Skeletal muscle cell (primary cell): ENCODE results near the gene EXOG.

Source experiments
- DNase-seq: peaks from one replicate; pipeline ENCODE4 v3.0.0-alpha.2; 2010; ENCODE audit warnings: low read depth
- H3K4me3 ChIP-seq: 2 replicates; pipeline ENCODE4 v1.5.1; 2011; ENCODE audit warnings: low read depth, mild to moderate bottlenecking, control low read depth, low read length, moderate library complexity

The EXOG gene

DNA sequence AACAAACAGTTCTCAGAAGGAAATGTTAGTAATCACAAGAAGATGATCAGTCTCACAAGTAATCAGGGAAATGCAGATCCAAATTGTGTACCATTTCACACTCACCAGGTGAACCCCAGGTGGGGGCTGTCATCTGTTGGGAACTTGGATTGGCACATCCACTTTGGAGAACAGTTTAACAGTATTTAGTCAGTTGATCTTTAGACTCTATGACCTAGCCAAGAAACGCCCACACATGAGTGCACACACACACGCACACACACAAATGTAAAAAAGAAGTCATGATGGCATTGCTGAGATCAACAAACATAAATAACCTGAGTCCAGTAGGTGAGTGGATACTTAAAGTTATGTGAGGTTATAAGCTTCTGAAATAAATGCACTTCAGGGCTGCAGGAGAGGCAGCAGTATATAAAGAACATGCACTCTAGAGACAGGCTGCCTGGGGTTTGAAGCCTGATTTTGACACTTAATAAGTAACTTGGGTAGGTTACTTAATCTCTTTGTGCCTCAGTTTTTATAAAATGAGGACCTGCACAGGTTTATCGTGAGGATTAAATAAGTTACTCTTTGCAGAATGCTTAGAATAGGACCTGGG is 24.8 kb upstream of the EXOG start:
- no peak overlapping the region for H3K4me3 ChIP-seq
- no peak for DNase-seq

DNA sequence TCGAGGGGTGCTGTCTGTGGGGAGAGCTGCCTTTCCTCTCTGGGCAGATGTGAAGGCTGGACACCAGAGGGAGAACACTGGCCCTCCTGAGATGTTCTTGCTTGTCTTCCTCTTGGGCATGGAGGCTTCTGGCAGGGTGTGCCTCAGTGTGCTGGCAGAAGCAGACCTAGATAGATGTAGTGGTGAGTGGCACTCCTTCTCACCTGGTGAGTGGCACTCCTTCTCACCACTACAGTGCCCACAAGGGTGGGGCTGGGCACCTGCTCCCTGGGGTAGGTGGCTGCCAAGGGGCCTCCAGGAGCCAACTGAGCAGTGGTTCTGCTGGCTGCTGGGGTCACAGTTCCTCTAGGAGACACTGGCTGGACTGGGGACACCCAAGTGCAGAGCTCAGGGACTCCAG is 23.8 kb upstream of the EXOG start:
- no peak overlapping the region for H3K4me3 ChIP-seq
- DNase-seq: no peak

DNA sequence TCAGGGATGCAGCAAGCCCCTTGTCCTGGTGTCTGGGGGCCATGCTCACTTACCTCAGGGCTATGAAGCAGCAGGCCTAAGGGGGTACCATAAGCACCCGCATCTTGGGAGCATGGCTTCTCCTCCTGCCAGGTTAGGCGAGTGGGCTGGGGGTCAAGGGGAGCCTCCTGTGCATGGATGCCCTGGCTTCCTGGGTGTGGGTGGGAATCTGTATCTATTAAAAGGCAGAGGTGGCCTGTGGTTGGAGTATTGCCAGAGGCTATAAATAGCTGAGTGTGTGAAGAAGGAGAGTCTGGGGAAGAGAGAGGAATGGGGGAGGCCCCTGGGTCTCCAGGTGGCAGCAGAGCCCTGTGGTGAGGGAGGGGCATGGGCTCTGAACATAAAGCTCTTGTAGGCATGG is 22.9 kb upstream of the EXOG start:
- no peak overlapping the region for H3K4me3 ChIP-seq
- DNase-seq: no peak

DNA sequence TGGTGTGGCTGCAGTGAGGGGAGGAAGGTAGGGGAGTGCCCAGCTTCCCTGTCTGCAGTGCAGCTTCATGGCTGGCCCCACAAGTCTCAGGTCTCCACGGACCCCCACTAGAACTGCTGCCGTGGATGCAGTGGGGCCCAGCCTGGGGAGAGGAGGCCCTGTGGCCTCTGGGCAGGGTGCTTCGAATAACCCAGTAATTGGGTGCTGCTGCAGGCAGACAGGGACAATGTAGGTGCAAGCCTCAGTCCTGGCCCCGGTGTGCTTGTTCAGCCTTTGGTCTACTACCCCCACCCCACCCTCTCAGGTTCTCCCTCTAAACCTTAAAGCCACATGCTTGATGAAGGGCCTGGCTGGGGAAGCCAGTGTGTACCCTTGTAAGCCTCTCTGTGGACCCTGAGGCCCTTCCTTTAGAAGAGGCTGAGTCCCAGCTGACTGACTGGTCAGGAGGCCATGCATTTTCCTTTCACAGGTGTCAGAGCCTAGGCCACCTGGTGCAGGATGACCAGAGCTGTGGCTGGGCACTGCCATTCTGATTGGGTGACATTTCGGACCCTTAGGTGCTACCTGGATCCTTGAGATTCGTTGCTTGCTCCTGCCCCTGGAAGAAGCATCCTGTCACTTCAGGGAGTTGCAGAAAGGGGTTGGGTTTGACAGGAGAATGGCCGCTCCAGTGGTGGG is 21.1 kb upstream of the EXOG start:
- DNase-seq: no peak
- H3K4me3 ChIP-seq: no peak overlapping the region

DNA sequence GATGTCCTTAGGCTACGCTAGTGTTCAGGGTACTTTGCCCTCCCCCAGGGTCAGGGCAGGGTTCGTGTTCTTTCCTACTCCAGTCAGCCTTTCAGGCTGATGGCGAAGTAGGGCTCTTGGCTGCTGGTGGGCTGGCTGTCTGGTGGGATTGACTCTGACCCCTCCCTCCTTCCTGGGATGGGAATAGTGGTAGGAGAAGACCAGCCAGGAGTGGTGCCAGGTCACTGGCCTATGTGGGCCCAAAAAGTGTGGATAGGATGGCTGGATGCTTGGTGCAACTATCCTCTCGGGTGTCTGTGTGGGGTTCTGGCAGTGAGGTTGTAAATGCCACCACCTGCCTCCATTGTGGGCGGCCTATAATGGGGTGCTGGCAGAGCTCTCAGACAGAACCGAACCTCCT is 20.4 kb upstream of the EXOG start:
- H3K4me3 ChIP-seq: no peak overlapping the region
- no peak for DNase-seq

DNA sequence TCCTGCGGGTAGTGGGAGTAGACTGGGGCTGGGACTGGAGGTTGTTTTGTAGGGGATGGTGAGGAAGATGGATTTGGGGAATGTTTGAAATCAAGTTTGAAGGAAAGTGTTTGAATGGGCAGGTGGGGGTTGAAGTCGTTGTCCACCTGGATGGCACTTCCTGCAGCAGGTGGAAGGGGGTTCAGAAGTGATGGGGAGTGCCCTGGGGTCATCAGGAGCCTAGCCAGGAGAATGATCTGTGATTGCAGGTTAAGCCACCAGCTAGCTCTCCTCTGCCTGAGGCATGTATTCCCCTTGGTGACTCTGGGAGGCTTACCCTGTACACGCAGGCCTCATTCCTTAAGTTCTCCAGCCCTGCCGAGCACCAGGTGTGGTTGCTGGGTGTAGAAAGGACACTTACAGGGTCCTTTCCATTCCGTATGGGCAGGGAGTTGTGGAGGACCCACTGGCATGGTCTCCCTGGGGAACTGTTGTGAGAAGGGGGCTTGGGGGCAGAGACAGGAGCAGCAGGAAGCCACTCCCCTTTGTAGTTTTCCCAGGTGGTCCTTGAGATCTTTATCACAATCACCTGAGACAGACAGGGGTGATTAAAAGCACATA is 19.9 kb upstream of the EXOG start:
- no peak for DNase-seq
- H3K4me3 ChIP-seq: no peak overlapping the region

DNA sequence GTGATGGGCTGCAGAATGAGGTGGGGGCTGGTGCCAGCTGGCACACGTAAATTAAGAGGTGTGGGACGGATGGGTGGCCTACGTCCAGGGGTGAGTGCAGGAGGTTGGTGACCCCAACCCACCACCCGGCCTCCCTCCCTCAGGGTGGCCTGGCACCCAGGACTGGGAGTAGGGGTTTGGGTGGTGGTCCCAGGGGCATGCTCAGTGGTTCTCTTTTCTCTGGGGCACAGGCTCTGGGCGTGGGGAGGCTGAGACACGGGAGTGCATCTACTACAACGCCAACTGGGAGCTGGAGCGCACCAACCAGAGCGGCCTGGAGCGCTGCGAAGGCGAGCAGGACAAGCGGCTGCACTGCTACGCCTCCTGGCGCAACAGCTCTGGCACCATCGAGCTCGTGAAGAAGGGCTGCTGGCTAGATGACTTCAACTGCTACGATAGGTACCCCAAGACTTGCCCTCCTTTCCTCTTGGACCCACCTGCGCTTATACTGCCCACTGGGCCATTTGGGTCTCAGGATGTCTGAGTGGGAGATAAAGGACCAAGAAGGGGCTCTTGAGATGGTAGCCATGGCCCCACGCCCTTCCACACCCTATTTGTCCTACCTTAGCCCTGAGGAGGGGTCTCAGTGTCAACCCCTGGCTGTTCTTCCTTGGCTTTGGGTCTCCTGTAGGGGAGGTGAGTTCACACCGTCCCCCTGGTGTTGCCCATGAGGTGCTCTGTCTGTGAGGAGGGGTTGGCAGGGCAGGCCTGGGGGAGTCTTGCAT is 18.9 kb upstream of the EXOG start:
- H3K4me3 ChIP-seq: no peak overlapping the region
- no peak for DNase-seq

DNA sequence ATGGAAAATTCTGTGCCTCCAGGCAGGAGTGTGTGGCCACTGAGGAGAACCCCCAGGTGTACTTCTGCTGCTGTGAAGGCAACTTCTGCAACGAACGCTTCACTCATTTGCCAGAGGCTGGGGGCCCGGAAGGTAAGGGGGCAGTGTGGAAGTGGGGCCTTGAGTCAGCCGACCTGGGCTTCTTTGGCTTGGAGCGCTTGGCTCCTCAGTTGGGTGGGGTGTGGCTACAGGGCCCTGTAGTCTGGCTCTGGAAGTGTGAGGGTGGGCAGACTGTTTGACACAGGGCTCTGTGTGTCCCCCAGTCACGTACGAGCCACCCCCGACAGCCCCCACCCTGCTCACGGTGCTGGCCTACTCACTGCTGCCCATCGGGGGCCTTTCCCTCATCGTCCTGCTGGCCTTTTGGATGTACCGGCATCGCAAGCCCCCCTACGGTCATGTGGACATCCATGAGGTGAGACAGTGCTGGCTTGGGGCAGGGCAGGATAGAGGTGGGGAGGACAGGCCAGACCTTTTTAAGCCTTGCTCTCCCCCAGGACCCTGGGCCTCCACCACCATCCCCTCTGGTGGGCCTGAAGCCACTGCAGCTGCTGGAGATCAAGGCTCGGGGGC is 18.2 kb upstream of the EXOG start:
- DNase-seq: no peak
- no peak overlapping the region for H3K4me3 ChIP-seq

DNA sequence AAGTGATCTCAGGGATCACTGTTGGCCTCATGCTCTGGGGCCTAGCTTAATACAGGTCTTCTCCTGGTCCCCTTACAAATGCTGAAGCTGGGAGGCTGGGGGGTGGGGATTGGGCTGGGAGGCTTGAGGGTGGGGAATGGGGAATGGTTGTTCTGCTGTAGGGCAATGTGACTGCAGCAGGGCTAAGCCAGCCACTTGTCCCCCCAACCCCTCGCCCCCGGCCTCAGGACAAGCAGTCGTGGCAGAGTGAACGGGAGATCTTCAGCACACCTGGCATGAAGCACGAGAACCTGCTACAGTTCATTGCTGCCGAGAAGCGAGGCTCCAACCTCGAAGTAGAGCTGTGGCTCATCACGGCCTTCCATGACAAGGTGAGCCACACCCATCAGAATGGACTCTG is 17.2 kb upstream of the EXOG start:
- DNase-seq: no peak
- no peak overlapping the region for H3K4me3 ChIP-seq

DNA sequence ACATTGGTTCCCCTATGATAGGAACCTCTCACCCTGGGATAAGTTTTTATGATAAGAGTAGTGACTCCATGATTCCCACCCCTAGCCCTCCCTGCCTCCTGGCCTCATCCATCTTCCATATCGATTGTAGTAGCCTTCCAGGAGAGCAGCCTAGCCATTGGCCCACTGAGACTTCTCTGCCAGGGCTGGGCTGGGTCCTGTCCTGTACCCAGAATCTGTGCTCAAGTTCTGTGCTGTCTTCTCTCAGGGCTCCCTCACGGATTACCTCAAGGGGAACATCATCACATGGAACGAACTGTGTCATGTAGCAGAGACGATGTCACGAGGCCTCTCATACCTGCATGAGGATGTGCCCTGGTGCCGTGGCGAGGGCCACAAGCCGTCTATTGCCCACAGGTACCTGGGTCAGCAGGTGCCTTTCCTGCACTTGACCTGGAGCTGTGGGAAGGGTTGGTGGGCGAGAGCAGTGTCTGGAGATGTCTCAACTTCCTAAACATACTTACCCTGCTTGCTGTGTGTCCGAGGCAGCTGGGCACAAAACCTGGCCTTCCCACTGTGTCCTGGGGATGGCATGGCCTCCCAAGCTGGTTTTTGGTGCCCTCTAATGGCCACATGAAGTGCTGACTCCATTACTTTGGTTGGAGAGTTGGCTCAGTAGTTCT is 16.6 kb upstream of the EXOG start:
- no peak for DNase-seq
- H3K4me3 ChIP-seq: no peak overlapping the region

DNA sequence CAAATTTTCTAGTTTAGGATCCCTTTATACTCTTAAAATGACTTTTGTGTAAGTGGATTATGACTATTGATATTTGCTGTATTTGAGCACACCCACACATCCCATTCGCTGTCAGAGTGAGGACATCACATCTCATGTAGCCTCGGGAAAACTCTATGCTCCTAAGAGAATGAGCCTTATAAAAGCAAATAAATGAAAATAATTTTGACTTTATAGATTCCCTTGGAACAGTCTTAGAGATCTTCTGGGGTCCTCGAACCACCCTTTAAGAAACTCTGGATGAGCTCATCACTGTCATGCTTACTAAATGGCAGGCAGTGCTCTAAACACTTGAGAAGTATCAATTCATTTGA is 16.1 kb upstream of the EXOG start:
- H3K4me3 ChIP-seq: no peak overlapping the region
- no peak for DNase-seq

DNA sequence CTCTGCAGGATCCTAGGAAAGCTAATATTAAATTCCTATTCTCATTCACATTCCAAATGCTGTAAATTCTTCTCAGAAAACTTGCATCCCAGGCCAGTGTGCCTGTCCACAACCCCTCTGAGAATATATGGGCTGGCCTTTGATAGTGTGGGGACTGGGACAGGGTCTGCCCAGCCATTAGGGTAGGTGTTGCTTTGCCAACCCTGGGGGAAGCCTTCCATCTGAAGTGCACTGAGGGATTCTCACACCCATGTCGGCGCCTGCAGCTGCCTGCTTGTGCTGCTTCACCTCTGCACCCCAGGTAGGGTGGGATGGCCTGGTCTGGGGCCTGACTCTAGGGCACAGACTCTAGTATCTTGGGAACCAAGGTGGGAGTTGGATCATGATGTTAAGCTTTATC is 15.2 kb upstream of the EXOG start:
- no peak overlapping the region for H3K4me3 ChIP-seq
- no peak for DNase-seq

DNA sequence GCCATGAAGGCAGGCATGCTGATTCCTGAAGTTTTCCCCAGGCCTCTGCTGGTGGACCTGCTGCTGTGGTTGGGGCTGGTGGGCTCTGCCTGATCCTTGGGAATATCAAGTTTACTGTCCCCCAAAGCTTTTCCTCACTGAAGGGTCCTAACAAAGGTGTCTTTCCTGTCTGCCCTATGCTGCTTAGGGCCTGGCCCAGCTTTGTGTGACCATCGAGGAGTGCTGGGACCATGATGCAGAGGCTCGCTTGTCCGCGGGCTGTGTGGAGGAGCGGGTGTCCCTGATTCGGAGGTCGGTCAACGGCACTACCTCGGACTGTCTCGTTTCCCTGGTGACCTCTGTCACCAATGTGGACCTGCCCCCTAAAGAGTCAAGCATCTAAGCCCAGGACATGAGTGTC is 13.2 kb upstream of the EXOG start:
- no peak for DNase-seq

DNA sequence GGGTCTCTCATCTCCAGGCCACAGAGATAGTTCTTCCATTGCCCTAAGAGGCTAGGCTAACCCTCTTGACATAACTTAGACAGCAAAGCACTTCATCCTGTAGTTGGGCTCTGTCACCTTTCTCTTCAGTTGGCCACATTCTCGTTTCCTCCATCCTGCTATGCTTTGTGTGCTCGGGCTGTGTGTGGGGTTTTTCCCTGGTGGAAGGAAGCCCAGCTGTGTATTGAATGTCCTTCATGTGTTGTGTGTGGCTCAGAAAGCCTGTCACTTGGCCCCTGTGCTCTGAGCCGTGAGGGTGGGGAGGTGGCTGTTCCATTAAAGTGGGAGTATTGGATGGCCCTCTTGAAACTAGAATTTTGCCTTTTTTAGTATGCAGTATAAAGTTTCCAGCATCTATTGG is 8.8 kb upstream of the EXOG start:
- H3K4me3 ChIP-seq: no peak overlapping the region
- DNase-seq: no peak

More for the DNA sequence above, 13.2 kb upstream of the EXOG start:
- no peak overlapping the region for H3K4me3 ChIP-seq

DNA sequence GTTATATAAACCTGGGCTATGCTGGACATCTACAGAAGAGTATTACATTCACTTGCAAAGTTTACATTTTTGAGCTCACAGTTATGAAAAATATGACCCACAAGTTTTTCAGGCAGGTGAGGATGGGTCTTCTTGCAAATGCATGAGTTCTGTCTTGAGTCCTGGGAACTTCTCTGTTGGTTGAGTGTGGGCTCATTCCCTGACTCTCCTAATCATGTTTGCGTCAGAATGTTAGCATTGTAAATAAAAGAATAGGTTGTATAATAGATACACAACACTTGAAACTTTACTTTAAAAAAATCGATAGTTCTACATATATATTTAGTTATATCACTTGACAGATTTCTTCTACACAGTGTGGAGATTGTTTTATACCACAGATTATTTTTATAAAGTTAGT is 7.2 kb upstream of the EXOG start:
- no peak for DNase-seq

DNA sequence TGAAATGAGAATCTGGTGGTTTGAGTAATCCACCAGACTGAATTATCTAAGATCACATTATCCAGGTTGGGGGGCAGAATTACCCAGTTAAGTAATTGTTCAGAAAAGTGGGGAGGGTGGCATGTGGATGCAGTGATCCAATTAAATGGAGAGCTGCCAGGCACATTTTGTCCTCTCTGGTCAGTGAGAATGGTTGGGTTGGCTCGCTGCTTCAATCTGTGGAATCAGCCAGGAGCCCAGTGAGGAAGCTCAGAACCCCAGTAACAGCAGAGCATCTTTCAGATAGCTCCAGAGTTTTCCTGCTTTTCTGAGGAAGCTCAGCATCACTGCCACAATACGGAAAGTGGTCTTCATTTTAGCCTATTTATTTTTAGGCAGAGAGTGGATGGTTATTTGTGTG is 6.4 kb upstream of the EXOG start:
- no peak for DNase-seq
- H3K4me3 ChIP-seq: no peak overlapping the region

More for the DNA sequence above, 7.2 kb upstream of the EXOG start:
- no peak overlapping the region for H3K4me3 ChIP-seq

DNA sequence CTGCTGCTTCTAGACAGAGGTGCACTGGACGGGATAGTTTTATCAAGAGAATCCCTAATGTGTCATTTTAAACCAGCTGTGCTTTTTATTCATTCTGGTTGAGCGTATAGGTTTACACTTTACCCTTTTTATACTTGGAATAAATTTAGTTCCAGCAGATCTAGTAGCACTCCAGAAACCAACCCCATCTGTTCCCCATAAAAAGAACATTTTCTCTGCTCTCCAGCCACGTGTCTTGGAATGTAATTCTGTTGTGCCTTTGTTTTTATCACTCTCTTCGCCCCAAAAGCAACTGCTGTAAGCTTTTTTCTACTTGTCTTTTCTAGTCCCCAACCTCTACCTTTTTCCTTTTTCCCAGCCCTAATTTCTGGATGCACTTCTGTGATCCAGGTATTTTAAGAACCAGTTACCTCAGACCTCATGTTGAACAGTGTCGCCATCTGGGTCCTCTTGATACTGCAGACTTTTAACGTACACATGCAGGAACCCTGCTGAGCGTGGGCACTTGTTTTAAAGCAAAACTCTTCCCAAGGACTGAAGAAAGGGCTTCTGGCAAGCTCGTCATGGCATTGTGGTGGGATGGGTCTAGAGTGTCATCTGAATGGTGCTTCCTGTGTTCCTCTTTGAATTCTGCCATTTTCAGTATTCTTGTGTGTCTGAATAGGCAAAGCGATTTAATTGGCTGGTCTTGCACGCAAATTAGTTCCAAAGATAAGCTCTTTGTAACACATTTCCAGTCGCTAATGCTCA is 5.7 kb upstream of the EXOG start:
- no peak for DNase-seq
- H3K4me3 ChIP-seq: no peak overlapping the region

DNA sequence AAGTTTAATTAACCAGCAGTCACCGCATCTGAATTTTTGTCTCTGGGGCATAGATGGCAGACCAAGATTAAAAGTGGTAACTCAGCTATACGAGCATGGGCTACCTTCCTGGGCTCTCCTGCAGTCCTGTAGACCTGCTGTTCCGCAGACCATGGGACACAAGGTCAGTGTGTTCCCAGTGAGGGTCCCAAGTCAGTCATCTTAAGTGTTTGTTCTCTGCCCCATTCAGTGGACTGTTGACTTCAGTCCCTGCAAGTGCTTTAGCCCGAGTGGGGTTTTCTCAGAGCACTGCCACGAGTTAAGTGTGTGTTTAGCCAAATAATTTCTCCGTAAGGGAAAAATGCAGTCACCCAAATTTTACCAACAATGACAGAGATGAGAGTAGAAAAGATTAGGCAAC is 4.9 kb upstream of the EXOG start:
- no peak for DNase-seq

DNA sequence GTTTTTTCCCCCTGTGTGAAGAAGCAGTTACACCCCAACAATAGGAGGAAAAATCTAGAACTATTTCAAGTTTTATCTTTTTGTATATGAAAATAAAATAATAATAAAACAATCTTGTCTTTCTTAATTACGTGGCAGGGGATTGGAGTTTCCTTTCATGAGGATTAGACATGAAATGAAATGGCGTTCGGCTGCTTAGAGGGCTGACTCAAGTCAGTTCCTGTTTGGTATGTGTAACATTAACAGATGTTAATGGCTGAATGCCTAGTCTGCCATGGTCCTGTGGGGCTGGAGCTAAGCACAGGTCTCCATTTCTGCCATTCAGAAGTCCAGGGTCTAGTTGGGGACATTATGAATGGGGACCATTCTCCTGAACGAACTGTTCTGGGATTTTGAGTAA is 3.1 kb upstream of the EXOG start:
- no peak overlapping the region for H3K4me3 ChIP-seq
- DNase-seq: peak; percentile 9

More for the DNA sequence above, 4.9 kb upstream of the EXOG start:
- H3K4me3 ChIP-seq: no peak overlapping the region
